ENCODE data around the gene TMEM212. TPM values are rescaled to one million over a fixed set of nuclear protein-coding genes. Genes with fewer than 3 reads are reported as not detected.

Gene TMEM212
- total and polyA plus RNA-seq, 9 of the 15 experiments (the other 6 are each of a cell fraction or from before 2014, with no cell fraction given) = not detected

GRCh38 chr3:171803044-171803443 lies 40.1 kb upstream of the TMEM212 start:
- Histone ChIP-seq H3K9ac (ENCODE audit: insufficient read depth in 1 of 2, low read depth in 2 of 2, low read length in 2 of 2) (no peak overlapping the region), H3K4me1 (replicated peaks in 1 of 2; ENCODE audit: control insufficient read depth in 2 of 2, insufficient read depth in 2 of 2, low read length in 2 of 2) (peaks cover 22 to 64% of the 10 kb centered on the region in 2 experiments), H2AFZ (ENCODE audit: low read depth, low read length) (no peak overlapping the region), H4K20me1 (replicated peaks; ENCODE audit: control insufficient read depth, insufficient read depth, low read length) (no peaks in the 10 kb centered on the region), H3K27ac (ENCODE audit: extremely low read depth, low read depth, low read length) (no peak overlapping the region), H3K9me3 (replicated peaks; ENCODE audit: control insufficient read depth, insufficient read depth, low read depth, low read length) (no peaks in the 10 kb centered on the region), H3K9me1 (ENCODE audit: control insufficient read depth, insufficient read depth, low read length) (no peaks in the 10 kb centered on the region), H3K27me3 (ENCODE audit: control insufficient read depth in 2 of 2, insufficient read depth in 2 of 2, low read length in 2 of 2) (no peaks in the 10 kb centered on the region), H3K4me2 (ENCODE audit: insufficient read depth, low read length) (no peak overlapping the region; the same call in 1 of the 2 replicates), H3K4me3 (no peak overlapping the region), H3K79me2 (ENCODE audit: control insufficient read depth, insufficient read depth, low read length) (peaks cover 89% of the 10 kb centered on the region), H3K36me3 (ENCODE audit: control insufficient read depth, insufficient read depth, low read length) (no peaks in the 10 kb centered on the region; the same call in 2 of the 3 replicates)
- intact Hi-C loops (cut with micrococcal nuclease) (no loop called here), in situ Hi-C loops (cut with MboI) (no loop called here)
- TF ChIP-seq CEBPG (CRISPR knock-in tag; IDR thresholded peaks at IDR 0.05) (no peak), CEBPG (tag; conservative IDR thresholded peaks at IDR 0.05 in 1 of 2, IDR thresholded peaks at IDR 0.05 in 1 of 2) (0 out of 4 replicates have a peak, but pooled peaks of 1 of the 2 experiments have one; percentile 17), ZNF592 (IDR thresholded peaks at IDR 0.05) (0 out of 2 replicates have a peak, but pooled peaks have one; percentile 28), NR2C2 (CRISPR knock-in tag; IDR thresholded peaks at IDR 0.05) (no peak), NR2C2 (tag; IDR thresholded peaks at IDR 0.05) (no peak), ZNF589 (CRISPR knock-in tag; IDR thresholded peaks at IDR 0.05; ENCODE audit: low read depth) (no peak), ZNF785 (CRISPR knock-in tag; IDR thresholded peaks at IDR 0.05) (no peak), CEBPB (tag; IDR thresholded peaks at IDR 0.05) (peak; percentile 70), NCOR1 (IDR thresholded peaks at IDR 0.05) (no peak)
- BruUV-seq (replicated peaks) = no TSS peak
- ATAC-seq = no peak
- CTCF ChIA-PET (ENCODE audit: low intra/inter-chr PET ratio) = no interaction called here
- FAIRE-seq = no peak
- no peak for DNase-seq (ENCODE audit: extremely low read depth in 1 of 4, low spot score in 3 of 4)
- POLR2A ChIA-PET = interaction anchor here (1.2 kb wide), 1 partner anchor 9 kb away, joined by 5 read pairs; no protein-coding TSS in a partner anchor
- WGBS (ENCODE audit: insufficient coverage, low coverage, missing lambda C conversion rate) = 27% methylated on average over 4 of the region's 4 CpGs
